ENCODE measurements around the gene CBLB. TPM values are rescaled to one million over a fixed set of nuclear protein-coding genes. Genes with fewer than 3 reads are reported as not detected.

CBLB gene
- total and polyA plus RNA-seq, 8 donors, result 30.7 to 49.3 (median 42.6) TPM

DNA sequence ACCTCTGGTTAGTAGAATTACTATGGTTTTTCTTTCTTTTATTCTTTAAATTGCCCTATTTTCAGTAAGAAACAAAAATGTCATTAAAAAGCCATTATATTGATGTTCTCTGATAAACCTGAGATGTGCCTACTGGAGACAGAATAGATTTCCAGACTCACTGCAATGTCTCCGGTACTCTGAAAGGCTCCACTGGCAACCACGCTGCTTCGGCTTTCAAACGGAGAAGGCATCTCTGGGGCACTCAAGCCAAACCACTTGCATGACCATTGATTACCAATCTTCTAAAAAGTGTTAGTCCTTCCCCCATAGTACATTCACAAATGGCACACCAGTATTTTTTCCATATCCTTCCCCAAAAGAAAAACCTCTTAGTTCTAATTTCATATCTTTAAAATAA, 82.6 kb downstream of the CBLB start:
- Histone ChIP-seq H3K27ac (no peak overlapping the region), H3K4me3 (no peak overlapping the region), H3K27me3 (no peaks in the 10 kb centered on the region), H3K9me3 (no peaks in the 10 kb centered on the region), H3K4me1 (peaks cover 0 to 3% of the 10 kb centered on the region in 2 donors), H3K36me3 (no peaks in the 10 kb centered on the region)
- no peak for DNase-seq
- TF ChIP-seq, protein P1, sequence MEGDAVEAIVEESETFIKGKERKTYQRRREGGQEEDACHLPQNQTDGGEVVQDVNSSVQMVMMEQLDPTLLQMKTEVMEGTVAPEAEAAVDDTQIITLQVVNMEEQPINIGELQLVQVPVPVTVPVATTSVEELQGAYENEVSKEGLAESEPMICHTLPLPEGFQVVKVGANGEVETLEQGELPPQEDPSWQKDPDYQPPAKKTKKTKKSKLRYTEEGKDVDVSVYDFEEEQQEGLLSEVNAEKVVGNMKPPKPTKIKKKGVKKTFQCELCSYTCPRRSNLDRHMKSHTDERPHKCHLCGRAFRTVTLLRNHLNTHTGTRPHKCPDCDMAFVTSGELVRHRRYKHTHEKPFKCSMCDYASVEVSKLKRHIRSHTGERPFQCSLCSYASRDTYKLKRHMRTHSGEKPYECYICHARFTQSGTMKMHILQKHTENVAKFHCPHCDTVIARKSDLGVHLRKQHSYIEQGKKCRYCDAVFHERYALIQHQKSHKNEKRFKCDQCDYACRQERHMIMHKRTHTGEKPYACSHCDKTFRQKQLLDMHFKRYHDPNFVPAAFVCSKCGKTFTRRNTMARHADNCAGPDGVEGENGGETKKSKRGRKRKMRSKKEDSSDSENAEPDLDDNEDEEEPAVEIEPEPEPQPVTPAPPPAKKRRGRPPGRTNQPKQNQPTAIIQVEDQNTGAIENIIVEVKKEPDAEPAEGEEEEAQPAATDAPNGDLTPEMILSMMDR (IDR thresholded peaks at IDR 0.05), result no peak
- no peak for ATAC-seq
- intact Hi-C loops (cut with DNase I), result no loop called here

DNA sequence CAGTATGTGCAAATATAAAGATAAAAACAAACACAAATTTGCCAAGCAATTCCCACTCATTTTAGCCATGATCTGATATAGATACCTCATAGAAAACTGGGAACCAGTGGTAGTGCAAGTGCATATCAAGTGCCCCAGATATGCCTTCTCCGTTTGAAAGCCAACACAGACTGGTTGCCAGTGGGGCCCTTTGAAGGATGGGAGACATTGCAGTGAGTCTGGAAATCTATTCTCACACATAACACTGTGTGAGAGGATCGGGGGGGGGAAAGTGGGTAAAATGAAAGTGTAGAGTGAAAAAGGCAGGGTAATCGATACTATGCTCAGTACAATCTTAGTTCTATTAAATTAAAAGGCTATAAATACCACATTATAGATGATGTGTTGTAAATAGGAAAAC, 83.0 kb downstream of the CBLB start:
- Histone ChIP-seq H3K27me3 (no peaks in the 10 kb centered on the region), H3K36me3 (no peaks in the 10 kb centered on the region), H3K4me1 (peaks cover 0 to 3% of the 10 kb centered on the region in 2 donors), H3K27ac (no peak overlapping the region), H3K4me3 (no peak overlapping the region), H3K9me3 (no peaks in the 10 kb centered on the region)
- ATAC-seq, result no peak
- no peak for DNase-seq
- TF ChIP-seq, protein P1 (IDR thresholded peaks at IDR 0.05), result no peak
- intact Hi-C loops (cut with DNase I), result no loop called here

DNA sequence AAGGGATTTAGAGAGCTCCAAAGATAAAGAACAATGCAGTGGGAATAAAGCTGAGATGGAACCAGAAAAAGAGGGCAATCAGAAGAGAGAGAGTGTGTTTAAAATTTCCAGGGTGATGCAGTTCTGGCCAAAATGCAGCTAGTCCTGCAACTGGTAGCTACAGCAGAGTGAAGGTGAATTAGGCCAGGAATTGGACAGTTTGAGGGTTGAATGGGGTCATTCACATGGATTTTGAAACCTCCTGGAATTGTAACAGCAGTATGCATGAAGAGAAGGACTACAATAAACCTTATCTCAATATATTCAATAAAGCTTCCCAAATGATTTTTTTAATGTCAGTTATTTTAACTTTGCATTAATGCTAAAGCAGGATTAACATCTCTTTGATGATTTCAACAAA, 85.2 kb downstream of the CBLB start:
- no peaks in the 10 kb centered on the region for H3K9me3 ChIP-seq
- intact Hi-C loops (cut with DNase I), result no loop called here
- TF ChIP-seq, protein P1 (IDR thresholded peaks at IDR 0.05), result no peak
- H3K27ac ChIP-seq, result no peak overlapping the region
- ATAC-seq (no peak), DNase-seq (no peak)
- H3K27me3 ChIP-seq, result no peaks in the 10 kb centered on the region
- H3K36me3 ChIP-seq, result no peaks in the 10 kb centered on the region
- peaks cover 0 to 3% of the 10 kb centered on the region in 2 donors for H3K4me1 ChIP-seq
- no peak overlapping the region for H3K4me3 ChIP-seq

DNA sequence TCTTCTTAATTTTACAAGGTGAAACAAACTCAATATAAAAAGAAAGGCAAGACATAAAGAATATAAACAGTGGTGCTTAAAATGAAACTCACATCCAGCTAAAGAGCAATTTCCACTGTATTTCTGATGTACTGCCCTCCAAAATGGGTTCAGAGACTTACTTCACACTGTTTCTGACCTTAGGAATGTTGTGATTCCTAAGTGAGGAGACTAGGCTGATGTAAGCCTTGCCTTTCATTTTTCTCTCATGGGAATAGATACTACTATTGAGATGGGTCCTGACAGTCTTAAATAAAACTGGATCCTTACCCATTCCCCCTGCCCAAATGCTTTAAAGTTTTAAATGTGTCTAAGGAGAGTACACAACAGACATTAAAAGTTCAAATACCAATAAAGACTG, 86.9 kb downstream of the CBLB start:
- no peak for ATAC-seq
- intact Hi-C loops (cut with DNase I), result no loop called here
- Histone ChIP-seq H3K4me1 (peaks cover 0 to 3% of the 10 kb centered on the region in 2 donors), H3K36me3 (no peaks in the 10 kb centered on the region), H3K4me3 (no peak overlapping the region), H3K27ac (no peak overlapping the region), H3K27me3 (no peaks in the 10 kb centered on the region), H3K9me3 (no peaks in the 10 kb centered on the region)
- TF ChIP-seq, protein P1 (IDR thresholded peaks at IDR 0.05), result no peak
- no peak for DNase-seq

DNA sequence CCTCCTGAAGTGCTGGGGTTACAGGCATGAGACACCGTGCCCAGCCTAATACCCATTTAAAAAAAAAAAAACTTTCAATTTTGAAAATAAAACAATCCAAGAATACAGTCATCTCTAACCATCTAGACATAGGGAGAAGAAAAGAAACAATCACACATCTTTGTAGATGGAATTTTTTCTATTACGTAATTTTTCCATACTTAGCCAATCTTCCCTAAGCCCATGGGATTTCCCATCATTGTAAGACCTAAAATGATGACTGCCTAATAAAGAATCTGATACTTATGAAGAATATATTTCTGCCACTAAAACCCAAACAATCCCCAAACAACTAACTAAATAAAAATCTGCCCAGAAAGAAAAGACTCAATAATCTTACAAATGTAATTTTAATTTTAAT, 88.7 kb downstream of the CBLB start:
- Histone ChIP-seq H3K4me1 (no peaks in the 10 kb centered on the region), H3K27ac (no peak overlapping the region), H3K36me3 (no peaks in the 10 kb centered on the region), H3K4me3 (no peak overlapping the region), H3K9me3 (no peaks in the 10 kb centered on the region), H3K27me3 (no peaks in the 10 kb centered on the region)
- DNase-seq (no peak), ATAC-seq (no peak)
- intact Hi-C loops (cut with DNase I), result no loop called here
- TF ChIP-seq, protein P1 (IDR thresholded peaks at IDR 0.05), result no peak
